Measurements from ENCODE around the gene GNPTAB. TPM values are rescaled to one million over a fixed set of nuclear protein-coding genes. Genes with fewer than 3 reads are reported as not detected.

The GNPTAB gene
- total and polyA plus RNA-seq, 2 of the 8 experiments (the other 6 are each of a cell fraction or from before 2014, with no cell fraction given): 21.5 to 51.3 TPM

DNA sequence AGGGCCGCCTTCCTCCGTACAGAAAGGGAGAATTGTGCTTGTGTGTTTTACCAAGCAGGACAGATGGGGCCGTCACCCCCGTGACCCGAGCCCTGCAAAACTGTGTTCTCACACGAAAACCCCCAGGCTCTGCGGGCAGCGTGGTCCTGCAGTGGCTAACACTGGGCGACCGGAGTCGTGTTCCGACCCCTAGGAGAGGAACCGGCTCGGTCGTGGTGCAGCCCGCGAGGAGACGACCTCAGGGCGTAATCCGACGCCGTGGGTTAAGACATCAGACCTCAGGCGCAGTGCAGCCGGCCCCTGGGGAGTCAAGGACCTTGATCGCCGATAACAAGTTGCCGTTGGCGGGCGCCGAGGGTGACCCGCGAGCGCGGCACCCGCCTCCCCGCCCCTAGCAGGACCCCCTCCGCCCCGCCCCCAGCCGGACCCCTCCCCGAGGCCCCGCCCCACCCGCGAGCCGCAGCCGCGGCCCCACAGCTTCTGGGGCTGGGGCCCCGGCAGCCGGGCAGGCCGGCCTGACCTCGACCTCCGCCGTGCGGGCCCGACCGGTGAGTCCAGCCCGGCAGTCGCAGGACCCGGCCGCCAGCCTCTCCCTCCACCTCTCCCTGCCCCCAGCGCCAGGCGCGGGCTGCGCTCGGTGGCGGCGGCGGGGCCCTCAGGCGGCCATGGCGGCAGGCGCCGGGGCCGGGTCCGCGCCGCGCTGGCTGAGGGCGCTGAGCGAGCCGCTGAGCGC is 133.4 kb downstream of the GNPTAB start, which contains the start of gene CHPT1 (continued):
- TF ChIP-seq, protein P1, sequence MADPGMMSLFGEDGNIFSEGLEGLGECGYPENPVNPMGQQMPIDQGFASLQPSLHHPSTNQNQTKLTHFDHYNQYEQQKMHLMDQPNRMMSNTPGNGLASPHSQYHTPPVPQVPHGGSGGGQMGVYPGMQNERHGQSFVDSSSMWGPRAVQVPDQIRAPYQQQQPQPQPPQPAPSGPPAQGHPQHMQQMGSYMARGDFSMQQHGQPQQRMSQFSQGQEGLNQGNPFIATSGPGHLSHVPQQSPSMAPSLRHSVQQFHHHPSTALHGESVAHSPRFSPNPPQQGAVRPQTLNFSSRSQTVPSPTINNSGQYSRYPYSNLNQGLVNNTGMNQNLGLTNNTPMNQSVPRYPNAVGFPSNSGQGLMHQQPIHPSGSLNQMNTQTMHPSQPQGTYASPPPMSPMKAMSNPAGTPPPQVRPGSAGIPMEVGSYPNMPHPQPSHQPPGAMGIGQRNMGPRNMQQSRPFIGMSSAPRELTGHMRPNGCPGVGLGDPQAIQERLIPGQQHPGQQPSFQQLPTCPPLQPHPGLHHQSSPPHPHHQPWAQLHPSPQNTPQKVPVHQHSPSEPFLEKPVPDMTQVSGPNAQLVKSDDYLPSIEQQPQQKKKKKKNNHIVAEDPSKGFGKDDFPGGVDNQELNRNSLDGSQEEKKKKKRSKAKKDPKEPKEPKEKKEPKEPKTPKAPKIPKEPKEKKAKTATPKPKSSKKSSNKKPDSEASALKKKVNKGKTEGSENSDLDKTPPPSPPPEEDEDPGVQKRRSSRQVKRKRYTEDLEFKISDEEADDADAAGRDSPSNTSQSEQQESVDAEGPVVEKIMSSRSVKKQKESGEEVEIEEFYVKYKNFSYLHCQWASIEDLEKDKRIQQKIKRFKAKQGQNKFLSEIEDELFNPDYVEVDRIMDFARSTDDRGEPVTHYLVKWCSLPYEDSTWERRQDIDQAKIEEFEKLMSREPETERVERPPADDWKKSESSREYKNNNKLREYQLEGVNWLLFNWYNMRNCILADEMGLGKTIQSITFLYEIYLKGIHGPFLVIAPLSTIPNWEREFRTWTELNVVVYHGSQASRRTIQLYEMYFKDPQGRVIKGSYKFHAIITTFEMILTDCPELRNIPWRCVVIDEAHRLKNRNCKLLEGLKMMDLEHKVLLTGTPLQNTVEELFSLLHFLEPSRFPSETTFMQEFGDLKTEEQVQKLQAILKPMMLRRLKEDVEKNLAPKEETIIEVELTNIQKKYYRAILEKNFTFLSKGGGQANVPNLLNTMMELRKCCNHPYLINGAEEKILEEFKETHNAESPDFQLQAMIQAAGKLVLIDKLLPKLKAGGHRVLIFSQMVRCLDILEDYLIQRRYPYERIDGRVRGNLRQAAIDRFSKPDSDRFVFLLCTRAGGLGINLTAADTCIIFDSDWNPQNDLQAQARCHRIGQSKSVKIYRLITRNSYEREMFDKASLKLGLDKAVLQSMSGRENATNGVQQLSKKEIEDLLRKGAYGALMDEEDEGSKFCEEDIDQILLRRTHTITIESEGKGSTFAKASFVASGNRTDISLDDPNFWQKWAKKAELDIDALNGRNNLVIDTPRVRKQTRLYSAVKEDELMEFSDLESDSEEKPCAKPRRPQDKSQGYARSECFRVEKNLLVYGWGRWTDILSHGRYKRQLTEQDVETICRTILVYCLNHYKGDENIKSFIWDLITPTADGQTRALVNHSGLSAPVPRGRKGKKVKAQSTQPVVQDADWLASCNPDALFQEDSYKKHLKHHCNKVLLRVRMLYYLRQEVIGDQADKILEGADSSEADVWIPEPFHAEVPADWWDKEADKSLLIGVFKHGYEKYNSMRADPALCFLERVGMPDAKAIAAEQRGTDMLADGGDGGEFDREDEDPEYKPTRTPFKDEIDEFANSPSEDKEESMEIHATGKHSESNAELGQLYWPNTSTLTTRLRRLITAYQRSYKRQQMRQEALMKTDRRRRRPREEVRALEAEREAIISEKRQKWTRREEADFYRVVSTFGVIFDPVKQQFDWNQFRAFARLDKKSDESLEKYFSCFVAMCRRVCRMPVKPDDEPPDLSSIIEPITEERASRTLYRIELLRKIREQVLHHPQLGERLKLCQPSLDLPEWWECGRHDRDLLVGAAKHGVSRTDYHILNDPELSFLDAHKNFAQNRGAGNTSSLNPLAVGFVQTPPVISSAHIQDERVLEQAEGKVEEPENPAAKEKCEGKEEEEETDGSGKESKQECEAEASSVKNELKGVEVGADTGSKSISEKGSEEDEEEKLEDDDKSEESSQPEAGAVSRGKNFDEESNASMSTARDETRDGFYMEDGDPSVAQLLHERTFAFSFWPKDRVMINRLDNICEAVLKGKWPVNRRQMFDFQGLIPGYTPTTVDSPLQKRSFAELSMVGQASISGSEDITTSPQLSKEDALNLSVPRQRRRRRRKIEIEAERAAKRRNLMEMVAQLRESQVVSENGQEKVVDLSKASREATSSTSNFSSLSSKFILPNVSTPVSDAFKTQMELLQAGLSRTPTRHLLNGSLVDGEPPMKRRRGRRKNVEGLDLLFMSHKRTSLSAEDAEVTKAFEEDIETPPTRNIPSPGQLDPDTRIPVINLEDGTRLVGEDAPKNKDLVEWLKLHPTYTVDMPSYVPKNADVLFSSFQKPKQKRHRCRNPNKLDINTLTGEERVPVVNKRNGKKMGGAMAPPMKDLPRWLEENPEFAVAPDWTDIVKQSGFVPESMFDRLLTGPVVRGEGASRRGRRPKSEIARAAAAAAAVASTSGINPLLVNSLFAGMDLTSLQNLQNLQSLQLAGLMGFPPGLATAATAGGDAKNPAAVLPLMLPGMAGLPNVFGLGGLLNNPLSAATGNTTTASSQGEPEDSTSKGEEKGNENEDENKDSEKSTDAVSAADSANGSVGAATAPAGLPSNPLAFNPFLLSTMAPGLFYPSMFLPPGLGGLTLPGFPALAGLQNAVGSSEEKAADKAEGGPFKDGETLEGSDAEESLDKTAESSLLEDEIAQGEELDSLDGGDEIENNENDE (IDR thresholded peaks at IDR 0.05; ENCODE audit: insufficient replicate concordance, low read length): no peak
- TF ChIP-seq, protein P2, sequence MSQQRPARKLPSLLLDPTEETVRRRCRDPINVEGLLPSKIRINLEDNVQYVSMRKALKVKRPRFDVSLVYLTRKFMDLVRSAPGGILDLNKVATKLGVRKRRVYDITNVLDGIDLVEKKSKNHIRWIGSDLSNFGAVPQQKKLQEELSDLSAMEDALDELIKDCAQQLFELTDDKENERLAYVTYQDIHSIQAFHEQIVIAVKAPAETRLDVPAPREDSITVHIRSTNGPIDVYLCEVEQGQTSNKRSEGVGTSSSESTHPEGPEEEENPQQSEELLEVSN (IDR thresholded peaks at IDR 0.05): no peak
- TF ChIP-seq, protein P3, sequence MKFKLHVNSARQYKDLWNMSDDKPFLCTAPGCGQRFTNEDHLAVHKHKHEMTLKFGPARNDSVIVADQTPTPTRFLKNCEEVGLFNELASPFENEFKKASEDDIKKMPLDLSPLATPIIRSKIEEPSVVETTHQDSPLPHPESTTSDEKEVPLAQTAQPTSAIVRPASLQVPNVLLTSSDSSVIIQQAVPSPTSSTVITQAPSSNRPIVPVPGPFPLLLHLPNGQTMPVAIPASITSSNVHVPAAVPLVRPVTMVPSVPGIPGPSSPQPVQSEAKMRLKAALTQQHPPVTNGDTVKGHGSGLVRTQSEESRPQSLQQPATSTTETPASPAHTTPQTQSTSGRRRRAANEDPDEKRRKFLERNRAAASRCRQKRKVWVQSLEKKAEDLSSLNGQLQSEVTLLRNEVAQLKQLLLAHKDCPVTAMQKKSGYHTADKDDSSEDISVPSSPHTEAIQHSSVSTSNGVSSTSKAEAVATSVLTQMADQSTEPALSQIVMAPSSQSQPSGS (IDR thresholded peaks at IDR 0.05; ENCODE audit: low read length): no peak
- no peak for TF ChIP-seq CBX5 (IDR thresholded peaks at IDR 0.05; ENCODE audit: low read depth, low read length)
- TF ChIP-seq EGR1 (IDR thresholded peaks at IDR 0.05; ENCODE audit: borderline replicate concordance, low read depth, low read length): no peak
- TF ChIP-seq CTBP2 (IDR thresholded peaks at IDR 0.05; ENCODE audit: borderline replicate concordance, insufficient read depth, insufficient read length, low read length): no peak
- no peak for TF ChIP-seq ZNF274 (IDR thresholded peaks at IDR 0.05; ENCODE audit: borderline replicate concordance, extremely low read depth, low read length)
